K562 (cell line): Measurements from ENCODE around the gene GLRX. TPM values are rescaled to one million over a fixed set of nuclear protein-coding genes. Genes with fewer than 3 reads are reported as not detected.

Experiments used
- BCL6 ChIP-seq: fragments of 250-450 bp; sonication (Bioruptor Pico); IDR thresholded peaks from 2 replicates; pipeline ENCODE4 v1.4.0; 2020
- CBX2 ChIP-seq: fragments of 200-600 bp; sonication (generic); IDR thresholded peaks from one replicate; pipeline ENCODE4 v1.6.1; 2012; ENCODE audit warnings: mild to moderate bottlenecking, low read length, inconsistent platforms; ENCODE audit not compliant: insufficient read depth, poor library complexity, severe bottlenecking
- FIP1L1 ChIP-seq: fragments of 200-400 bp; formaldehyde crosslinking; IDR thresholded peaks from 2 replicates; pipeline ENCODE4 v1.6.1; 2018; ENCODE audit warnings: mild to moderate bottlenecking, low read depth, low read length; ENCODE audit not compliant: poor library complexity, severe bottlenecking
- FOS ChIP-seq: IDR thresholded peaks from 3 replicates; pipeline ENCODE4 v1.6.1; 2011; ENCODE audit not compliant: insufficient read length; ENCODE audit errors: extremely low read depth
- HMG20A ChIP-seq: fragments of 450-650 bp; formaldehyde crosslinking; conservative IDR thresholded peaks from 2 replicates; pipeline ENCODE4 v1.4.0; 2020; ENCODE audit warnings: mild to moderate bottlenecking, mixed read lengths
- MAZ ChIP-seq, 2 experiments: fragments of 450-650 bp in 1 of 2; sonication (generic) in 1 of 2; formaldehyde crosslinking; IDR thresholded peaks in 1 of 2; conservative IDR thresholded peaks in 1 of 2; 2 replicates each; pipeline versions ENCODE4 v1.4.0 to v1.5.0; 2020; ENCODE audit warnings: mild to moderate bottlenecking in 1 of 2, missing genetic modification reagents in 1 of 2
- PTBP1 ChIP-seq: fragments of 200-400 bp; formaldehyde crosslinking; IDR thresholded peaks from 2 replicates; pipeline ENCODE4 v1.6.1; 2017; ENCODE audit warnings: low read depth, low read length
- ZNF3 ChIP-seq: fragments of 250-450 bp; sonication (Bioruptor Pico); IDR thresholded peaks from 2 replicates; pipeline ENCODE4 v1.5.0; 2021; ENCODE audit warnings: mild to moderate bottlenecking, moderate library complexity
- ZNF444 ChIP-seq: fragments of 250-450 bp; sonication (Bioruptor Pico); IDR thresholded peaks from 2 replicates; pipeline ENCODE4 v1.4.0; 2020; ENCODE audit warnings: mild to moderate bottlenecking, moderate library complexity
- polyA plus RNA-seq, 8 experiments: library from polyadenylated mRNA; depleted of rRNA in 4 of 8; stranded (reverse) in 5 of 8; unstranded in 3 of 8; fragments of >200 nt; fragmentation: Nextera tagmentation in 2 of 8; fragmentation: Illumina TruSeq in 1 of 8; extraction: Ambion mirVana in 2 of 8; extraction: Trizol in 1 of 8; gene quantifications; 2 replicates each; pipeline versions ENCODE4 v1.2.1 to v1.2.3, GENCODE V29; 2011 to 2014; ENCODE audit warnings: inconsistent platforms in 1 of 8, missing spikeins in 1 of 8
- total RNA-seq, 7 experiments: library from RNA; depleted of rRNA in 6 of 7; stranded (reverse); fragments of >200 nt in 6 of 7; fragmentation: Illumina TruSeq in 2 of 7; extraction: Trizol in 2 of 7; gene quantifications; 2 replicates each; pipeline versions ENCODE4 v1.2.1 to v1.2.3, GENCODE V29; 2011 to 2021; ENCODE audit warnings: low replicate concordance in 1 of 7
- TF ChIP-seq, protein P1 (sequence below): sonication (generic); formaldehyde crosslinking; IDR thresholded peaks from 2 replicates; pipeline ENCODE4 v1.8.0; 2023; ENCODE audit warnings: missing genetic modification reagents, mild to moderate bottlenecking, borderline replicate concordance
- TF ChIP-seq, protein P2 (sequence below): fragments of 250-450 bp; sonication (Bioruptor Pico); IDR thresholded peaks from 2 replicates; pipeline ENCODE4 v1.6.1; 2021; ENCODE audit warnings: mild to moderate bottlenecking
- TF ChIP-seq, protein P3 (sequence below): fragments of 250-450 bp; sonication (Bioruptor Pico); IDR thresholded peaks from 2 replicates; pipeline ENCODE4 v1.9.0; 2021; ENCODE audit warnings: mild to moderate bottlenecking

GLRX gene
- total and polyA plus RNA-seq, 9 of the 15 experiments (the other 6 are each of a cell fraction or from before 2014, with no cell fraction given) = 2.3 to 11.2 (median 4.6) TPM

DNA sequence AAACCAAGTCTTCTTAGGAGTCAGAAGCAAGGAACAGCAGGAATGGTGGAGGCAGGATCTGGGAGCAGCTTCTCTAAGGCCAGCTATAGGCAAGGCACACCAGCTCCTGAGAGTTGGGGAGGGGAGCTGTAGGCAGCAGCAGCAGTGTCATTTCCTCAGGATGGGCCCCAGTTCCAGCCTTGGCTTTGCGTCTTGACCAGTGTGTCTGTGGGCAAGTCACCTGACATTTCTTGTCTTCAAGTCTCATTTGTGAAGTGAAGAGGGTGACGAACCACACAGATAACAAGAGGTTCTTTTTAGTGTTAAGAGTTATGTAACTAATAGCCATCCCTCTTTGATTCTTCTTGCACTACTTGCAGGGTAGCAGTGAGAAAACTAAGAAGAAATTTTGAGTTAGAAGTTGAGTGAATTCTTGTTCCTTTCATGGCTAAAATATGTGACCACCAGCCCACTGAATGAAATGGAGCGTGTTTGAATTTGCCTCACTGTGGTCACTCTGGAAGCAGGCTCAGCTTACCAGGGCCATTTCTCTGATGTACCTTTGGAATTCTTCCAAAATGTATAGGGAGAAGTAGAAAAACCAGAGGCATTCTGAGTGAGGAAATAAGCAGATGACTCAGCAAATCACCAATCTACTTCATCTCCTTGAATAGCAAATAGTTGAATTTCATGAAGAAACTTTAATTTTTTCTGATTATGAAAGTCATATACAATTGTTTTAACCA is 49.0 kb downstream of the GLRX start (continued):
- no peak for TF ChIP-seq ZNF3 (CRISPR knock-in tag)
- no peak for TF ChIP-seq BCL6 (CRISPR knock-in tag)
- TF ChIP-seq, protein P1, sequence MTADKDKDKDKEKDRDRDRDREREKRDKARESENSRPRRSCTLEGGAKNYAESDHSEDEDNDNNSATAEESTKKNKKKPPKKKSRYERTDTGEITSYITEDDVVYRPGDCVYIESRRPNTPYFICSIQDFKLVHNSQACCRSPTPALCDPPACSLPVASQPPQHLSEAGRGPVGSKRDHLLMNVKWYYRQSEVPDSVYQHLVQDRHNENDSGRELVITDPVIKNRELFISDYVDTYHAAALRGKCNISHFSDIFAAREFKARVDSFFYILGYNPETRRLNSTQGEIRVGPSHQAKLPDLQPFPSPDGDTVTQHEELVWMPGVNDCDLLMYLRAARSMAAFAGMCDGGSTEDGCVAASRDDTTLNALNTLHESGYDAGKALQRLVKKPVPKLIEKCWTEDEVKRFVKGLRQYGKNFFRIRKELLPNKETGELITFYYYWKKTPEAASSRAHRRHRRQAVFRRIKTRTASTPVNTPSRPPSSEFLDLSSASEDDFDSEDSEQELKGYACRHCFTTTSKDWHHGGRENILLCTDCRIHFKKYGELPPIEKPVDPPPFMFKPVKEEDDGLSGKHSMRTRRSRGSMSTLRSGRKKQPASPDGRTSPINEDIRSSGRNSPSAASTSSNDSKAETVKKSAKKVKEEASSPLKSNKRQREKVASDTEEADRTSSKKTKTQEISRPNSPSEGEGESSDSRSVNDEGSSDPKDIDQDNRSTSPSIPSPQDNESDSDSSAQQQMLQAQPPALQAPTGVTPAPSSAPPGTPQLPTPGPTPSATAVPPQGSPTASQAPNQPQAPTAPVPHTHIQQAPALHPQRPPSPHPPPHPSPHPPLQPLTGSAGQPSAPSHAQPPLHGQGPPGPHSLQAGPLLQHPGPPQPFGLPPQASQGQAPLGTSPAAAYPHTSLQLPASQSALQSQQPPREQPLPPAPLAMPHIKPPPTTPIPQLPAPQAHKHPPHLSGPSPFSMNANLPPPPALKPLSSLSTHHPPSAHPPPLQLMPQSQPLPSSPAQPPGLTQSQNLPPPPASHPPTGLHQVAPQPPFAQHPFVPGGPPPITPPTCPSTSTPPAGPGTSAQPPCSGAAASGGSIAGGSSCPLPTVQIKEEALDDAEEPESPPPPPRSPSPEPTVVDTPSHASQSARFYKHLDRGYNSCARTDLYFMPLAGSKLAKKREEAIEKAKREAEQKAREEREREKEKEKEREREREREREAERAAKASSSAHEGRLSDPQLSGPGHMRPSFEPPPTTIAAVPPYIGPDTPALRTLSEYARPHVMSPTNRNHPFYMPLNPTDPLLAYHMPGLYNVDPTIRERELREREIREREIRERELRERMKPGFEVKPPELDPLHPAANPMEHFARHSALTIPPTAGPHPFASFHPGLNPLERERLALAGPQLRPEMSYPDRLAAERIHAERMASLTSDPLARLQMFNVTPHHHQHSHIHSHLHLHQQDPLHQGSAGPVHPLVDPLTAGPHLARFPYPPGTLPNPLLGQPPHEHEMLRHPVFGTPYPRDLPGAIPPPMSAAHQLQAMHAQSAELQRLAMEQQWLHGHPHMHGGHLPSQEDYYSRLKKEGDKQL (CRISPR knock-in tag) = no peak
- TF ChIP-seq PTBP1 = no peak
- TF ChIP-seq HMG20A = no peak
- TF ChIP-seq ZNF444 = no peak
- no peak for TF ChIP-seq FIP1L1
- TF ChIP-seq, protein P2, sequence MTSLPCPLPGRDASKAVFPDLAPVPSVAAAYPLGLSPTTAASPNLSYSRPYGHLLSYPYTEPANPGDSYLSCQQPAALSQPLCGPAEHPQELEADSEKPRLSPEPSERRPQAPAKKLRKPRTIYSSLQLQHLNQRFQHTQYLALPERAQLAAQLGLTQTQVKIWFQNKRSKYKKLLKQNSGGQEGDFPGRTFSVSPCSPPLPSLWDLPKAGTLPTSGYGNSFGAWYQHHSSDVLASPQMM (CRISPR knock-in tag) = no peak
- no peak for TF ChIP-seq CBX2
- TF ChIP-seq MAZ (CRISPR knock-in tag; conservative IDR thresholded peaks at IDR 0.05 in 1 of 2, IDR thresholded peaks at IDR 0.05 in 1 of 2) = no peak
- no peak for TF ChIP-seq FOS
- TF ChIP-seq, protein P3, sequence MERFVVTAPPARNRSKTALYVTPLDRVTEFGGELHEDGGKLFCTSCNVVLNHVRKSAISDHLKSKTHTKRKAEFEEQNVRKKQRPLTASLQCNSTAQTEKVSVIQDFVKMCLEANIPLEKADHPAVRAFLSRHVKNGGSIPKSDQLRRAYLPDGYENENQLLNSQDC (CRISPR knock-in tag) = no peak
